Astrocyte of the cerebellum (primary cell): Measurements from ENCODE around the gene TMEM51.

Experiments
- DNase-seq: peaks from one replicate; pipeline ENCODE4 v3.0.0-alpha.2; 2011; ENCODE audit warnings: low read depth
- H3K4me3 ChIP-seq: 2 replicates; pipeline ENCODE4 v1.5.1; 2011; ENCODE audit warnings: mild to moderate bottlenecking, low read depth, low read length, moderate library complexity
- in situ Hi-C: cut with HindIII; loops from 2 replicates; pipeline ENCODE4 v1.10.0; 2017; ENCODE audit warnings: low sequenced_read_pairs
- TF ChIP-seq, protein P1 (sequence below): IDR thresholded peaks from 2 replicates; pipeline ENCODE4 v1.5.1; 2012; ENCODE audit warnings: low read length, low read depth, moderate library complexity, mild to moderate bottlenecking; ENCODE audit errors: missing control alignments

The TMEM51 gene

GRCh38 chr1:15236746-15237145 is 83.2 kb downstream of the TMEM51 start:
- in situ Hi-C loops, result no loop called here
- no peak for DNase-seq
- TF ChIP-seq, protein P1, sequence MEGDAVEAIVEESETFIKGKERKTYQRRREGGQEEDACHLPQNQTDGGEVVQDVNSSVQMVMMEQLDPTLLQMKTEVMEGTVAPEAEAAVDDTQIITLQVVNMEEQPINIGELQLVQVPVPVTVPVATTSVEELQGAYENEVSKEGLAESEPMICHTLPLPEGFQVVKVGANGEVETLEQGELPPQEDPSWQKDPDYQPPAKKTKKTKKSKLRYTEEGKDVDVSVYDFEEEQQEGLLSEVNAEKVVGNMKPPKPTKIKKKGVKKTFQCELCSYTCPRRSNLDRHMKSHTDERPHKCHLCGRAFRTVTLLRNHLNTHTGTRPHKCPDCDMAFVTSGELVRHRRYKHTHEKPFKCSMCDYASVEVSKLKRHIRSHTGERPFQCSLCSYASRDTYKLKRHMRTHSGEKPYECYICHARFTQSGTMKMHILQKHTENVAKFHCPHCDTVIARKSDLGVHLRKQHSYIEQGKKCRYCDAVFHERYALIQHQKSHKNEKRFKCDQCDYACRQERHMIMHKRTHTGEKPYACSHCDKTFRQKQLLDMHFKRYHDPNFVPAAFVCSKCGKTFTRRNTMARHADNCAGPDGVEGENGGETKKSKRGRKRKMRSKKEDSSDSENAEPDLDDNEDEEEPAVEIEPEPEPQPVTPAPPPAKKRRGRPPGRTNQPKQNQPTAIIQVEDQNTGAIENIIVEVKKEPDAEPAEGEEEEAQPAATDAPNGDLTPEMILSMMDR, result no peak
- H3K4me3 ChIP-seq, result no peak overlapping the region

DNA sequence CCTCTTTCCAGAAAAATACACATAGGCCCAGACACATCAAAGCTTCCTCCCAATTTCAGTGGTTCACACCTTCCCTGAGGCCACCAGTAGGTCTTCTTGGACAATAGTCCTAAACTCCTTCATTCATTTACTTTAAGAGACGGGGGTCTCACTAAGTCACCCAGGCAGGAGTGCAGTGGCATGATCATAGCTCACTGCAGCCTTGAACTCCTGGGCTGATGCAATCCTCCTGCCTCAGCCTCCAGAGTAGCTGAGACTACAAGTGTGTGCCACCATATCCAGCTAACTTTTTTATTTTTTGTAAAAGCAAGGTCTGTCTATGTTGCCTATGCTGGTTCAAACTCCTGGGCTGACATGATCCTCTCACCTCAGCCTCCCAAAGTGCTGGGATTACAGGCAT is 85.2 kb downstream of the TMEM51 start:
- in situ Hi-C loops, result no loop called here
- TF ChIP-seq, protein P1, result no peak
- DNase-seq, result no peak
- no peak overlapping the region for H3K4me3 ChIP-seq

DNA sequence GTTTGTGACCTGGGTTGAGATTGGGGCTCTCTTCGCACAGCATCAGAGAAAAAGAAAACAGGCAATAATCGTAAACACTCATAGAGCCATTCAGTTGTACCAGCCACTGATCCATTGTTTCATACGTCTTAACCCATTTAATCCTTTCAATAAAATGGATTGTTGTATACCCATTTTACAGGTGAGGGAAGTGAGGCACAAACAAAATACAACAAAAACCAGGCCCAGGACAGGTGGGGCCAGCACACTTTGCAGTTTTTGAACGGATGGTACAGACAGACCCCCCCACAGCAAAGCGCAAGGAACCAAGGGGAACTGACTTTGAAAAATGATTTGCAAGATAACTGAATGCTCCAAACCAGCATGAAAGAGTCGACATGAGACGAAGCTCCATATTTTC is 89.2 kb downstream of the TMEM51 start:
- in situ Hi-C loops, result no loop called here
- H3K4me3 ChIP-seq, result no peak overlapping the region
- no peak for DNase-seq
- TF ChIP-seq, protein P1, result no peak

DNA sequence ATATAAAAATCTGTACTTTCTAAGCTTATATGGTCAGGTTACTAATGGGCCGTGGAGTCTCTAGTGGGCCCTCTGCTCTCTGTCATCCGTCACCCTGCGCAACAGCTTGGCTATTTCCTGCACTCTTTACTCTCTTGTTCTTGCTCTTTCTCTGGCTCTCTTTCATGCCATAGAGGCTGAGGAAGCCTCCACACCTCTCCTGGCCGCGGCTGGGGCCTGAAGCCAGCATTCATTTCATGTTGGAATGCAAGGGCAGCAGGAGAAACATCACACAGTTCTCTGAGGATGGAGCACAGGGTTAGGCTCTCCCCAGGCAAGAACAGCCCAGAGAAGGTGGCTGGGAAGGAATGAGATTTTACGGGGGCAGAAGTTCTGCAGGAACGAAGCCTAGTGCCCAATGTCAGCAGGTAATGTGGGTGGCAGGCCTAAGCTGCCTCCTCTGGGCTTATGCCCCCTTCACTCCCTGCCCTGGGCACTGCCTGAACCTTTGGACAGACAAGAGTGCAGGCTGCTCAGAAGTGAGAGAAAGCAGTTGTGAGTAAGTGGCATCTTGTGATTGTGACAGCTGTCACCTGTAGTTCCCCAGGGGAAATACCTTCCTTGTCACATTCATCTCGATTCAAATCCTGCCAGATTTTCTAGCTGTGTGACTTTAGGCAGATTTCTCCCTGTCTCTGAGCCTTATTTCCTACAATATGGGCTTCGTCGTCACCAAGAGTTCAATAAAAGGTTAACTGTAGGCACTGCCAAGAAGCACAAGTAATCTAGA is 89.9 kb downstream of the TMEM51 start:
- H3K4me3 ChIP-seq, result no peak overlapping the region
- in situ Hi-C loops, result no loop called here
- TF ChIP-seq, protein P1, result no peak
- DNase-seq, result no peak

DNA sequence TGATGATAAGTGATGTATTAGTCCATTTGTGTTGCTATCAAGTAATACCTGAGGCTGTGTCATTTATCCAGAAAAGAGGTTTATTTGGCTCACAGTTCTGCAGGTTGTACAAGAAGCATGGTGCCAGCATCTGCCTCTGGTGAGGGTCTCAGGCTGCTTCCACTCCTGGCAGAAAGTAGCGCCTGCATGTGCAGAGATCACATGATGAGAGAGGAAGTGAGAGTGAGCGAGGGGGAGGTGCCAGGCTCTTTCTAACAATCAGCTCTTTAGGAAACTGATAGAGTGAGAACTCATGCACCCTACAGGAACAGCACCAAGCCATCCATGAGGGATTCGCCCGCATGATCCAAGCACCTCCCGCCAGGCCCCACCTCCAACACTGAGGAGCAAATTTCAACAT is 91.3 kb downstream of the TMEM51 start:
- DNase-seq, result no peak
- no peak overlapping the region for H3K4me3 ChIP-seq
- in situ Hi-C loops, result no loop called here
- TF ChIP-seq, protein P1, result no peak

GRCh38 chr1:15245593-15246360 is 92.2 kb downstream of the TMEM51 start:
- in situ Hi-C loops, result no loop called here
- TF ChIP-seq, protein P1, result no peak
- no peak for DNase-seq
- no peak overlapping the region for H3K4me3 ChIP-seq
